Nasal cavity respiratory epithelium epithelial cell of viscerocranial mucosa (primary cell): ENCODE measurements around the gene KRTAP20-1. TPM values are rescaled to one million over a fixed set of nuclear protein-coding genes. Genes with fewer than 3 reads are reported as not detected.

Experiments
- total RNA-seq: library from RNA; depleted of rRNA; stranded (reverse); fragments of >200 nt; gene quantifications from 2 replicates; pipeline ENCODE4 v1.2.3, GENCODE V29; 2014

KRTAP20-1 gene
- not detected in 2 replicates for total RNA-seq

GRCh38 chr21:30616125-30616524 lies at the start of gene KRTAP20-1:
KRTAP20-1 (plus strand) TSS chr21:30616425; CDS start chr21:30616455, 30 bp downstream.

GRCh38 chr21:30590297-30590696 lies 25.9 kb upstream of the KRTAP20-1 start, which contains the start of gene KRTAP22-2:
KRTAP22-2 (minus strand) TSS chr21:30590397.

GRCh38 chr21:30592140-30592539 lies 24.1 kb upstream of the KRTAP20-1 start, which contains the start of gene KRTAP6-3:
KRTAP6-3 (plus strand) TSS chr21:30592440; CDS start chr21:30592446, 6 bp downstream.

GRCh38 chr21:30598802-30599201 lies 17.4 kb upstream of the KRTAP20-1 start, which contains the start of gene KRTAP6-2:
KRTAP6-2 (minus strand) TSS chr21:30598902; CDS start chr21:30598874, 28 bp downstream.

GRCh38 chr21:30600787-30601186 lies 15.4 kb upstream of the KRTAP20-1 start, which contains the start of gene KRTAP22-1:
KRTAP22-1 (plus strand) TSS chr21:30601087.

GRCh38 chr21:30613836-30614235 lies 2.4 kb upstream of the KRTAP20-1 start, which contains the start of gene KRTAP6-1:
KRTAP6-1 (minus strand) TSS chr21:30613930; CDS start chr21:30613904, 26 bp downstream.

GRCh38 chr21:30620522-30620921 lies 4.3 kb downstream of the KRTAP20-1 start, which contains the start of gene KRTAP20-4:
KRTAP20-4 (plus strand) TSS chr21:30620627.

GRCh38 chr21:30634906-30635305 lies 18.7 kb downstream of the KRTAP20-1 start, which contains the start of gene KRTAP20-2:
KRTAP20-2 (plus strand) TSS chr21:30635206; CDS start chr21:30635264, 58 bp downstream.

GRCh38 chr21:30642564-30642963 lies 26.3 kb downstream of the KRTAP20-1 start, which contains the start of gene KRTAP20-3:
KRTAP20-3 (plus strand) TSS chr21:30642864.

Other genes starting within 250 kb of the KRTAP20-1 start
- not detected in 2 replicates for gene KRTAP13-2, start 244.2 kb upstream of the KRTAP20-1 start, total RNA-seq
- not detected in 2 replicates for gene KRTAP13-1, start 220.4 kb upstream of the KRTAP20-1 start, total RNA-seq
- not detected in 2 replicates for gene KRTAP13-3, start 190.5 kb upstream of the KRTAP20-1 start, total RNA-seq
- gene KRTAP13-4, start 186.2 kb upstream of the KRTAP20-1 start, total RNA-seq = not detected in 2 replicates
- not detected in 2 replicates for gene KRTAP15-1, start 176.2 kb upstream of the KRTAP20-1 start, total RNA-seq
- gene KRTAP19-1, start 136.1 kb upstream of the KRTAP20-1 start, total RNA-seq = not detected in 2 replicates
- not detected in 2 replicates for gene KRTAP19-2, start 129.0 kb upstream of the KRTAP20-1 start, total RNA-seq
- not detected in 2 replicates for gene KRTAP19-3, start 124.4 kb upstream of the KRTAP20-1 start, total RNA-seq
- gene KRTAP19-4, start 119.3 kb upstream of the KRTAP20-1 start, total RNA-seq = not detected in 2 replicates
- not detected in 2 replicates for gene KRTAP19-5, start 114.3 kb upstream of the KRTAP20-1 start, total RNA-seq
- not detected in 2 replicates for gene KRTAP19-6, start 74.6 kb upstream of the KRTAP20-1 start, total RNA-seq
- not detected in 2 replicates for gene KRTAP19-7, start 55.1 kb upstream of the KRTAP20-1 start, total RNA-seq
- gene KRTAP22-2, start 26.0 kb upstream of the KRTAP20-1 start, total RNA-seq = not detected in 2 replicates
- not detected in 2 replicates for gene KRTAP6-3, start 24.0 kb upstream of the KRTAP20-1 start, total RNA-seq
- gene KRTAP6-2, start 17.5 kb upstream of the KRTAP20-1 start, total RNA-seq = not detected in 2 replicates
- gene KRTAP22-1, start 15.3 kb upstream of the KRTAP20-1 start, total RNA-seq = not detected in 2 replicates
- not detected in 2 replicates for gene KRTAP6-1, start 2.5 kb upstream of the KRTAP20-1 start, total RNA-seq
- not detected in 2 replicates for gene KRTAP20-4, start 4.2 kb downstream of the KRTAP20-1 start, total RNA-seq
- not detected in 2 replicates for gene KRTAP20-2, start 18.8 kb downstream of the KRTAP20-1 start, total RNA-seq
- gene KRTAP20-3, start 26.4 kb downstream of the KRTAP20-1 start, total RNA-seq = not detected in 2 replicates
- not detected in 2 replicates for gene KRTAP21-3, start 102.4 kb downstream of the KRTAP20-1 start, total RNA-seq
- not detected in 2 replicates for gene KRTAP21-2, start 130.8 kb downstream of the KRTAP20-1 start, total RNA-seq
- gene KRTAP21-1, start 139.0 kb downstream of the KRTAP20-1 start, total RNA-seq = not detected in 2 replicates
- not detected in 2 replicates for gene KRTAP8-1, start 196.8 kb downstream of the KRTAP20-1 start, total RNA-seq
- not detected in 2 replicates for gene KRTAP7-1, start 213.3 kb downstream of the KRTAP20-1 start, total RNA-seq